ENCODE data around the gene BDH2. TPM values are rescaled to one million over a fixed set of nuclear protein-coding genes. Genes with fewer than 3 reads are reported as not detected.

Gene BDH2
- 10 to 100 TPM in 1 of 2 donors, 1 to 10 TPM in 1; 9.1 to 13.5 TPM for total RNA-seq

DNA sequence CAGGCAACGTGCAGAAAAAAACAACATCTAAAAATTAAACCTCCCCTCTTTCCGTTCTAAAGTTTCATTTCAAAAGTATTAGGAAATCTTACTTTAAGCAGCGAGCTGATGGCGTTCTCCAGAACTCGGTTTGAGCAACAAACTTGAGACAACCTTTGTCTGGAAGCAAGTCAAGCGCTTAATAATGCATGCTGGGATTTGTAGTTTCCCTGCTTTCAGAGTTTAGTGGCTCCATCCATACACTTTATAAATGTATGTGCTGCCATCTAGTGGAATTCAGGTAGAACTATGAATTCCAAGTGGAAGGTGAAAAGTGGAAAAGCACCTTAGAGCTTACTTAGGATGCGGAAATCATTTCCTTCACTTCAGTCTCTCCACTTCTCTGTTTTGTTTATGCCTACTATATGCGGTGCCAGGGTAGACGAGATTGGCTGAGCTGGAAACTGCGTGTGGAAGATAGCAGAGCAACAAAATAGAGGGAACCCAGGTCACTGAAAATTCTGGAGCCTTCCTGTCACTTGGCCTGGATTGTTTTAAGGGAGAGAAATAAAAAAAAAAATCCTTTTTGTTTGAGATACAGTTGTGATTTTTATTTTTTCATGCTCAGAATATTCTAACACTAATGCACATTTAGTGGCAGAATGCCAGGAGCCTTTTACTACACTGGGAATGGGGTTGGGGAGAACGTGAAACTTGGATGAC, at the start of gene BDH2:
BDH2 (minus strand) TSS at position 144 of the 702 bp plus-strand sequence. CDS start 3,580 bp downstream, outside the sequence.
- ATAC-seq: peak; percentile 95 to 97
- H3K27ac Mint-ChIP-seq: peak within 1 kb of the TSS; percentile 76 to 93
- no peaks in the 10 kb centered on the region for H3K36me3 Mint-ChIP-seq
- H3K27me3 Mint-ChIP-seq: no peaks in the 10 kb centered on the region
- peaks cover 9 to 13% of the 10 kb centered on the region in 2 donors for H3K4me1 Mint-ChIP-seq (ENCODE audit: low read depth in 2 of 2)
- peak within 1 kb of the TSS; percentile 85 for H3K4me3 Mint-ChIP-seq
- DNase-seq (ENCODE audit: low spot score): peak; percentile 81
- no peaks in the 10 kb centered on the region for H3K9me3 Mint-ChIP-seq

DNA sequence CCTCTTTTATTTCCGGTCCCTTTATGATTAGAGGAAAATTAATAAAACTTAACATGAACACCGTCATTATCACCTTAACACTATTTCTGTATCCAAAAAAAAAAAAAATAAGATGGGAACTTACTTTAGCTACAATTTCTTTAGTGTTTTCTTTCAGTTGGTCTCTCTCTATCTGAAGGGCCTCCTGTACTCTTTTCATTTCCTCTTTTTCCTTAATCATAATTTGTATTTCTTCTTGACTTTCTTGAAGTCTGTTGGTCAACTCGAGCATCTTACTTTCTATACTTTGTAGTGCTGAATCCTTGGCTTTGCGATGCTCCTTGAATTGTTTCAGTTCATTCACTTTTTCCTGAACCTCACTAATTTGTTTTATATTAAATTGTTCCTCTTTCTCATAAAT, 45.3 kb upstream of the BDH2 start:
- no peak overlapping the region for H3K27ac Mint-ChIP-seq
- no peaks in the 10 kb centered on the region for H3K27me3 Mint-ChIP-seq
- DNase-seq (ENCODE audit: low spot score) (no peak), ATAC-seq (no peak)
- H3K4me3 Mint-ChIP-seq: no peak overlapping the region
- no peaks in the 10 kb centered on the region for H3K9me3 Mint-ChIP-seq
- peaks cover 32% of the 10 kb centered on the region for H3K36me3 Mint-ChIP-seq
- no peaks in the 10 kb centered on the region for H3K4me1 Mint-ChIP-seq (ENCODE audit: low read depth in 2 of 2)

DNA sequence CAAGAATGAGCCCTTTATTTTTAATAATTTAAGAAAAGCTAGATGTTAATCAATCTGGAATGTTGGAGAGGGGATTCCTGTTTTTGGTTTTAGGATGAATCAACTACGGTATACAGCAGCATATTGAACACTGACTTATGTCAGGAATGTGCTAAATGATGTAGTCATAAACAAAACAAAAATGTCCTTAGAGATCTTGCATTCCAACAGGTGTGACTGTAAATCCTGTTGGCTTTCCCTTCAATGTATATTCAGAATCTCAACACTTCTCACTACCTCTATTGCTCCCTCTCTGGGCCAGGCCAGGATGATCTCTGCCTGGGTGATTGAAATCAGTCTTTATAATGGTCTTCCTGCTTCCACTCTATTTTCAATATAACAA, 37.8 kb upstream of the BDH2 start:
- no peak overlapping the region for H3K4me3 Mint-ChIP-seq
- H3K27me3 Mint-ChIP-seq: no peaks in the 10 kb centered on the region
- no peak for DNase-seq (ENCODE audit: low spot score)
- H3K27ac Mint-ChIP-seq: no peak overlapping the region
- no peaks in the 10 kb centered on the region for H3K4me1 Mint-ChIP-seq (ENCODE audit: low read depth in 2 of 2)
- H3K9me3 Mint-ChIP-seq: no peaks in the 10 kb centered on the region
- ATAC-seq: no peak
- peaks cover 14% of the 10 kb centered on the region for H3K36me3 Mint-ChIP-seq

DNA sequence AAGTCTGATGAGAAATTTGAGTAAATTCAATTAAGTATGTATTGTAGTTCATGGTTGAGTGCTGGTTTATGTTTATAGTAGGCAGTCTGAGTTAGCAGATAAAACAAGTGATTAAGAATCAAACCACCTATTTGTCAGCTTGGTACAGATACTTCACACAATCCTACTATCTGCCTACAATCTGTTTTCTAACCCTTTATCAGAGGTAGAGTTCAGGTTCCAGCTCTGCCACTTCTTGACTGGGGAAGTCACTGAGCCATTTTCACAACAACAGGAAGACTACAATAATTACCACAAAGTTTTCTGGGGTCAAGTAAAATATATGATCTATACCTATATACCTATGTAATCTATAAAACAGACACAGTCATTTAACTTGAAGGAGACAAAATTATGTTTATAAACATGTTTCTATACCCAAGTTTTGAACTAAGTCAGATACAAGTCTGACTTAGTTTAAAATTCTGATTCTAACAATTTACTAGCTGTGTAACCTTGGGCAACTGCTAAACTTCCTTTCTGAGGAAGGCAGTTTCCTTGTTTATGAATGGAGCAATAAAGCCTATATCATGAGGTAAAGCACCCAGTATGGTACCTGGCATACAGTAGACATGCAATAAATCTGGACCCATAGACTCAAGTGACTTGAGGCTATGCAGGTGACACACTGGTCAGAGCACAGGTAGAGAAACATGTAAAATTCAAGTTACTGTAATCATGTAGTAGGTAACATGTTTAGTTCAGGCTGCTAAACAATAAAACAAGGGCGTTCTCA, 37.2 kb upstream of the BDH2 start:
- Mint-ChIP-seq H3K4me3 (no peak overlapping the region), H3K4me1 (ENCODE audit: low read depth in 2 of 2) (no peaks in the 10 kb centered on the region), H3K36me3 (peaks cover 19% of the 10 kb centered on the region), H3K27ac (no peak overlapping the region), H3K9me3 (no peaks in the 10 kb centered on the region), H3K27me3 (no peaks in the 10 kb centered on the region)
- DNase-seq (ENCODE audit: low spot score) (no peak), ATAC-seq (no peak)

DNA sequence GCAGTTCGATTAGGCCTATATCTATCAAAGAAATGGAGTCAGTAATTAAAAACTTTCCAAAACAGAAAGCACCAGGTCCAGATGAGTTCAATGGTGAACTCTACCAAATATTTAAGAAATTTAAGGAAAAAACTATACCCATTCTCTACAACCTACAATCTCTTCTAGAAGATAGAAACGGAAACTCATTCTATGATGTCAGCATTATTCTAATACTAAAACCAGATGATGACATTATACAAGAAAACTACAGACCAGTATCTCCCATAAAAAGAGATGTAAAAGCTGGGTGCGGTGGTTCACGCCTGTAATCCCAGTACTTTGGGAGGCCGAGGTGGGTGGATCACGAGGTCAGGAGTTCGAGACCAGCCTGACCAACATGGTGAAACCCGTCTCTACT, 29.5 kb upstream of the BDH2 start:
- no peak for ATAC-seq
- Mint-ChIP-seq H3K27ac (no peak overlapping the region), H3K4me3 (no peak overlapping the region), H3K27me3 (no peaks in the 10 kb centered on the region), H3K9me3 (peaks cover 2% of the 10 kb centered on the region), H3K36me3 (peaks cover 37% of the 10 kb centered on the region), H3K4me1 (ENCODE audit: low read depth in 2 of 2) (no peaks in the 10 kb centered on the region)
- no peak for DNase-seq (ENCODE audit: low spot score)

DNA sequence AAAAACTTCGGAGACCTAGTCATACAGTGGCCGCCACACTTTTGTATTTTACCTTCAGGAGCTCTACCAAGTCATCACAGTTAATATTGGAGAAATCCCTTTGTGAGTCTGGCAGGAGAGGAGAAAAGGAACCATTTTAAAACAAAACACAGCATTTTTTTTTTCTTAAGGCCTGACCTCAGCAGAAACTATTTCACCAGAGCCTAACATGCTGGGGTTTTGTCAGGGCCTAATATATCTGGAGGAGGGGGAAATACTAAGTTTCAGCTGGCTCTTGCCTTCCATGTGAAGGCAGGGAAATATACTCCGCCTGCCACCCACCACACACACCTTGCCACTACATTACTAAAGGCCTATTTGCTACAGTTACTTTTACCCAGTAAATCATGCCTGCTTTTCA, 26.5 kb upstream of the BDH2 start:
- Mint-ChIP-seq H3K4me3 (no peak overlapping the region), H3K4me1 (ENCODE audit: low read depth in 2 of 2) (no peaks in the 10 kb centered on the region), H3K9me3 (peaks cover 2% of the 10 kb centered on the region), H3K27me3 (no peaks in the 10 kb centered on the region), H3K27ac (no peak overlapping the region), H3K36me3 (peaks cover 28% of the 10 kb centered on the region)
- no peak for DNase-seq (ENCODE audit: low spot score)
- no peak for ATAC-seq

DNA sequence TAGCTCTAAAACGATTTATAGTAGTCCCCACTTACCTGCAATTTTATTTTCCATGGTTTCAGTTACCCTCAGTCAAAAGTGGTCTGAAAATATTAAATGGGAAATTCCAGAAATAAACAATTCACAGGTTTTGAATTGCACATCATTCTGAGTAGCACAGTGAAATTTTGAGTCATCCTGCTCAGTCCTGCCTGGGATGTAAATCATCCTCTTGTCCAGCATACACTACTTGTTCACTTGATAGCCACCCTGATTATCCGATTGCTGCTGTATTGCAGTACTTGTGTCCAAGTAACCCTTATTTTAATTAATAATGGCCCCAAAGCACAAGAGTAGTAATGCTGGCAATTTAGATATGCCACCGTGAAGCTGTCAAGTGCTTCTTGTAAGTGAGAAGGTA, 23.5 kb upstream of the BDH2 start:
- no peaks in the 10 kb centered on the region for H3K27me3 Mint-ChIP-seq
- H3K9me3 Mint-ChIP-seq: peaks cover 2% of the 10 kb centered on the region
- ATAC-seq: no peak
- DNase-seq (ENCODE audit: low spot score): no peak
- H3K4me1 Mint-ChIP-seq (ENCODE audit: low read depth in 2 of 2): no peaks in the 10 kb centered on the region
- peaks cover 21% of the 10 kb centered on the region for H3K36me3 Mint-ChIP-seq
- H3K4me3 Mint-ChIP-seq: no peak overlapping the region
- H3K27ac Mint-ChIP-seq: no peak overlapping the region

DNA sequence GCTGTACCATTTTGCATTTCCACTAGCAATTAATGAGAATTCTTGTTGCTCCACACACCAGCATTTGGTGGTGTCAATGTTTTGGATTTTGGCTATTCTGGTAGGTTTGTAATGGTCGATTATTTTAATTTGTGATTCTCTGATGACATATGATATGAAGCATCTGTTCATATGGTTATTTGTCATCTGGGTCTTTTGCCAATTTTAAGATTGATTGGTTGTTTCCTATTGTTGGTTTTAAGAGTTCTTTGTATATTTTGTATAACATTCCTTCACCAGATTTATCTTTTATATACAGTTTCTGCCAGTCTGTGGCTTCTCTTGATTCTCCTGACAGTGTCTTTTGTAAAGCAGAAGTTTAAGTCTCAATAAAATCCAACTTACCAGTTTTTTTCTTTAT, 18.5 kb upstream of the BDH2 start:
- Mint-ChIP-seq H3K27me3 (no peaks in the 10 kb centered on the region), H3K4me1 (ENCODE audit: low read depth in 2 of 2) (no peaks in the 10 kb centered on the region), H3K36me3 (peaks cover 4% of the 10 kb centered on the region), H3K27ac (no peak overlapping the region), H3K9me3 (no peaks in the 10 kb centered on the region), H3K4me3 (no peak overlapping the region)
- DNase-seq (ENCODE audit: low spot score): no peak
- no peak for ATAC-seq

DNA sequence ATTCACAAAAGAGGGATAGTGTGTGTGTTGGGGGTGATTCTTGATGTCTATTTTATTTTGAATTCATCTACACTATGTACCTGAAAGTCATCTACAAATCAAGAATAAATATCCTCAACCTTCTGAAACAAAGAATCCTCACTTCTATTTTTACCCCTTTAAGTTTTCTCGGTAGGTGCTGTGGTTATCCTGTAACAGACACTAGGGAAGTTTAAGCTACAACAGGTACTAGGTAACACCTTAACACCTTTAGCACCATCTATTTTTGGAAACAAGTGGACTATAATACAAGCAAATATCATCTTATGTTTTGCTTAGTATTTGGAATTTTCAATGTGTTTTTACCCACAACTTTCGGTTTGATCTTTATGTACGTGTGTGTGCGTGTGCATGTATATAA, 12.0 kb upstream of the BDH2 start:
- no peak overlapping the region for H3K27ac Mint-ChIP-seq
- H3K4me1 Mint-ChIP-seq (ENCODE audit: low read depth in 2 of 2): no peaks in the 10 kb centered on the region
- no peak for ATAC-seq
- no peak for DNase-seq (ENCODE audit: low spot score)
- no peaks in the 10 kb centered on the region for H3K27me3 Mint-ChIP-seq
- H3K9me3 Mint-ChIP-seq: no peaks in the 10 kb centered on the region
- H3K4me3 Mint-ChIP-seq: no peak overlapping the region
- peaks cover 6% of the 10 kb centered on the region for H3K36me3 Mint-ChIP-seq

DNA sequence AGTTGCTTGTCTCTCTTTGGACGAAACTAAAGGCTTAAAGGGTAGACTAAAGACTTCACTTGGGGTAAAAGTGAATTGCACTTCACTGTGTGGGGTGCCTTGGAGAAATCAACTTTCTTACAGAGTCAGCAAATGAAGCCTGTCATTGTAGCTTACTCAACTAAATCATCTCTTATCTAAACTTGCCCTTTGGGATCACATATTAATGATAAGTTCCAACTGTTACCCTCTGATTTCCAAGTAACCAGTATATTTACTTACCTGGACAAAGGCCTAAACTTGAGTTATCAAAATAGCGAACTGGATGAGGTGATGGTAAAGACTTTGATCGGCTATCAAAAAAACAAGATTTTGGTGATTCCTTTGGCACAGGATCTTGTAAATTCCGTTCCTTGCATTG, 8.9 kb upstream of the BDH2 start:
- Mint-ChIP-seq H3K4me1 (ENCODE audit: low read depth in 2 of 2) (no peaks in the 10 kb centered on the region), H3K27ac (no peak overlapping the region), H3K27me3 (no peaks in the 10 kb centered on the region), H3K9me3 (no peaks in the 10 kb centered on the region), H3K36me3 (peaks cover 6% of the 10 kb centered on the region), H3K4me3 (no peak overlapping the region)
- DNase-seq (ENCODE audit: low spot score) (no peak), ATAC-seq (no peak)

DNA sequence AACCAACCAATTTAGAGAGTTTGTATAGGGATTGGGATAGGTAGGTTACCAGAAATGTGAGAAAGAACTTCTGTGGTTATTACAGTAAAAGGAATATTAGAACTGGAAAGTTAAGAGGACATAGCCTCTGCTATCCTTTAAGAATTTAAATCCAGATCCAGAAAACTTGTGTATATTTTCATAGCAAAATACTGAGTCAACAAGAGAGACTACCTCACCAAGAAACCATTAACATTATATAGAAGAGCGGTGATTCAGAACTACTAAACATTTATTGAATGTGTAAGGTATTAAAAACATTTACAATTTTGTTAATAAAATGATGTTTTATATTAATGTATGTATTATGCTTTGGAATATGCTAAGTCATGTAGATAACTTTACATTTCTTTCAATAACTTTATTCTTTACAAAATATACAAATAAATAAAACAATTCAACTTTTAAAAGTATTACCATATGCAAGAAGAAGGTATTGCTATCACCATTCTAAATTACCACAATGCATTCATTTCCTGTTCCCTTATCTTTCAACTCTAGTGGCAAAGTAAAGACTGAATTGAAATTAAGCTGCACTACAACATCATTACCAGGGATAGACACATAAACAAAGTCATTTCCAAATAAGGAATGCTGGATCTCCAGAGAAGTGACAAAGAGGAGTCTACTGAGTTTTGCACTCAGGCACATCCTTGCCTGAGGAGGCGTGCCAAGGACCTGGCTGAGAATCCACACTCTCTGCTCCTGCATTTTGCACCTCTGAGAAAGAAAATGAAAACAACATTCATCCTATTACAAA, 6.1 kb upstream of the BDH2 start:
- peaks cover under 1% of the 10 kb centered on the region for H3K36me3 Mint-ChIP-seq
- ATAC-seq: no peak
- no peak overlapping the region for H3K27ac Mint-ChIP-seq
- no peaks in the 10 kb centered on the region for H3K9me3 Mint-ChIP-seq
- no peaks in the 10 kb centered on the region for H3K4me1 Mint-ChIP-seq (ENCODE audit: low read depth in 2 of 2)
- no peak for DNase-seq (ENCODE audit: low spot score)
- no peak overlapping the region for H3K4me3 Mint-ChIP-seq
- no peaks in the 10 kb centered on the region for H3K27me3 Mint-ChIP-seq

DNA sequence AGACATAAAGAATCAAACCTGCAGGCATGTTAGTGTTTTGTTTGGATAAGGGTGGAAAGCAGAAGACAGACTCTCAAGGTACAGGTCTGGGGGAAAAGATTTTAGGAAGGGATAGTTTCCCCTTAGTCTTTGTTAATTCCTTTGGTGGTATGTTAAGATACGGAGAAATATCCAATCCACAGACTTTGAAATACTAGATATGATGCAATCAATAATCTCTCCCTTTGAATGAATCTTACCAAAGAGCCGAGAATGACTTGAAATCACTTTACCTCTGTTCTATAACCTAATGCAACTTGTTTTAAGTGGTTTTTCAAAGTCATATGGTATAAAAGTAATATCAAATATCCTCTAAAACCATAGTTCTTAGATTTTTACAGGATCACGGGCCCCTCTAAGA, 5.3 kb upstream of the BDH2 start:
- H3K27me3 Mint-ChIP-seq: no peaks in the 10 kb centered on the region
- no peaks in the 10 kb centered on the region for H3K36me3 Mint-ChIP-seq
- peaks cover 0 to under 1% of the 10 kb centered on the region in 2 donors for H3K4me1 Mint-ChIP-seq (ENCODE audit: low read depth in 2 of 2)

DNA sequence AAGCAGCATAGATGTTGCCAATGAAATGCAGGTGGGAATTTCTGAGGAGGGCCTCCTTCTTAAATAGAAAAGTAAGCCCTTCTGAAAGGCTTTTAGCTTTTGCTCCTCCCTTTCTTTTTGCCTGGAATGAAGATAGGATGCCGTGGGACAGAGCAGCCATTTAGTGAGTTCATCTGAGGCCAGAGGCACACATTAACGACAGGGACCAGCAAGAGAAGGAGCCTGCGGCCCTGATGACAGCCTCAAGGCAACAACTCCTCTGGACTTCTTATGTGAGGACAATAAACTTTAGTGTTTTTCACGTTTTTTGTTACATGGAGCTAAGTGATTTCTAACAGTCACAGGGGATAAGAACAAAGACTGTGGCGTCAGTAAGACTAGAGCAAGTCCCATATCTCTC, 1.1 kb upstream of the BDH2 start:
- Mint-ChIP-seq H3K9me3 (no peaks in the 10 kb centered on the region), H3K27me3 (no peaks in the 10 kb centered on the region), H3K4me3 (no peak overlapping the region), H3K36me3 (no peaks in the 10 kb centered on the region), H3K27ac (no peak overlapping the region), H3K4me1 (ENCODE audit: low read depth in 2 of 2) (peaks cover 9 to 13% of the 10 kb centered on the region in 2 donors)
- no peak for ATAC-seq
- no peak for DNase-seq (ENCODE audit: low spot score)

More for the DNA sequence above, 5.3 kb upstream of the BDH2 start:
- no peak overlapping the region for H3K4me3 Mint-ChIP-seq
- DNase-seq (ENCODE audit: low spot score) (no peak), ATAC-seq (no peak)
- H3K9me3 Mint-ChIP-seq: no peaks in the 10 kb centered on the region
- H3K27ac Mint-ChIP-seq: no peak overlapping the region
